ENCODE measurements around the gene SPRED3.
"Not testable (repeated sequence)": the region's sequence is repeated elsewhere in the genome, so short reads cannot be mapped to it uniquely, and the experiment has no call there.

SPRED3 gene

DNA sequence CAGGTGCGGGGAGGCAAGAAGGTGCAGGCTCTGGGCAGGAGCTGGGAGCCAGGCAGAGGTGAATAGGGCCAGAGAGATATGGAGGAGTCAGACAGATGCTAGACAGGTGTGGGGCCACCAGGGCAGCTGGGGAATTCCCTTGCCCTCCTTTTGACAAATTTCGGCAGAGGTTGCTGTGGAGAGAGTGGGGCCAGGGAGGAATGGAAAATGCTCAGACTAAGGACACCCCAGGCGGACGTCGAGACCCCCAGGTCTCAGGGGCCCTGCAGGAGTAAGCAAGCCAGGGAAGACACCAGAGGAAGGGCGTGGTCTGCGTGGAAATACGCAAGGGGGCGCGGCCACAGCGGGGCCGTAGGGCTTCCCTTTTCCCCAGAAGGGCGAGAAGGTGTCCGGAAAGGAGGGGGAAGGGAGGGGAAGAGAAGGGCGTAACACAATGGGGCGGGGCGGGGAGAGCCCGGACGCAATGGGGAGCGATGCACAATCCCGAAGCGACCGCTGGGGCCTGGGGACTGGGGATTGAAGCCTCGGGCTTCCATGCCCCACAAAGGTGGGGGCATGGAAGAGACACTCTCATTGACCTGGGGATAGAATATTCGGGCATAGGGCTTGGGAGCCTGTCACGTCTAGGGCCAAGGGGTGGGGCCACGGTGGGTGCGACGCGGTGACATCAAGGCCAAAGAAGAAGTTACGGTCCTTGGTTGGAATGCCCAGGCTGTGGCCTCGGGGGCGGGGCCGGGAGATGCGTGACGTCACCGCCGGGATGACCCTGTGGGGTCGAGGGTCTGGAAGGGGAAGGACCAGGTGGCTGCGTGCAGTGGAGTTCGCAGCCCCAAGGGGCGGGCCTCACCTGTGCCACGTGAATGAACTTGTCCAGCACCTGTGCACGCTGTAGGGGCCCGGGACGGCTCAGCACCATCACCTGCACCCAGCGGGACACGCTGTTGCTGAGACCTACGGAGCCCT lies 29.3 kb downstream of the SPRED3 start:
- DNase-seq (ENCODE audit: low spot score), result peak; percentile 87

DNA sequence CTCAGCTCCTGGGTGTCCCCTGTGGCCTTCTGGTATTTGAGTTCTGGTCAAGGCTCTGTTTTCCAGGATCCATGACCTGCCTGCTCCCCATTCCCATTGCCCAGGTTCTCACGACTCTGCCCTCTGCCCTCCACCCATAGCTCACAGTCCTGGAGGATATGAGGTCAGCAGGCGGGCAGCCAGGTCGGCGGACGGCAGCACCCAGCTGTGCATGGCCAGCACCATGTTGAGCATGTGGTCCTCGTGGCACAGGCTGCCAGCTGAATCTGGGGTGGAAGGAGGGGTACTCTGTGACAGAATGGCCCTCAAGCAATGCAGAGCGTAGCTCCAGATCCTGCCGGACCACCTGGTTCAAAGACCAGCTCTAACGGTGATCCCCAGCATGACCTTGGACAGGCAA lies 32.4 kb downstream of the SPRED3 start:
- no peak for DNase-seq (ENCODE audit: low spot score)

- DNase-seq (ENCODE audit: low spot score), result no peak
These were observed 33.4 kb downstream of the SPRED3 start for GRCh38 chr19:38421856-38422255.

- no peak for DNase-seq (ENCODE audit: low spot score)
These were observed 33.9 kb downstream of the SPRED3 start for GRCh38 chr19:38422438-38422837.

GRCh38 chr19:38424272-38424671 lies 35.8 kb downstream of the SPRED3 start:
- DNase-seq (ENCODE audit: low spot score), result no peak

DNA sequence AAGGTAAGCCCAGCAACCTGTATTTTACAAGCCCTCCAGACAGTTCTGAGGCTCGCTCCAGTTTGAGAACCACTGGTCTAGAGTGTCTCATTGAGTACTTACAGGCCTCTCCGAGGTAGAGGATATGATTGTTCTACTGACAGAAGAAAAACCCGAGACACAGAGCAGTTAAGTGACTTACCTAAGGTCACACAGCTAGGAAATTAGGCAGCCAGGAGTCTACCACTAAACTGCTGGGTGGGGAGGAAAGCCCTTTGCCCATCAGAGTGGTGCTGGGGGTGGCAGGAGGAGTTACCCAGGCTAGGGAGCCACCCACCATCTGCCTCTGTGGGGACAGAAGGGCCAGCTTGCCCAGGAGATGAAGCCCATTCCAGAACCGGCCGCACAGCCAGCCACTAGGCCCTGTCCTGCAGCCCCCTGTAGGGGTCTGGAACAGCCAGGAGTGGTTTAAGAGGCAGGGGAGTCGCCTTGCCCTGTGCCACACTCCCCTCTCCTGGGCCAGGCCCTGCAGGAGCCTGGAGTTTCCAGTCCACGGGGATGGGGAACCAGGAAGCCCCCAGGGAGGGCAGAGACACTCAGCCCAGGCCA lies 36.8 kb downstream of the SPRED3 start:
- no peak for DNase-seq (ENCODE audit: low spot score)

GRCh38 chr19:38425810-38426466 lies 37.4 kb downstream of the SPRED3 start, which contains the start of gene RASGRP4:
Gene RASGRP4, minus strand, starts transcription at chr19:38426219. Its CDS starts 128 bp downstream, at chr19:38426091.
- DNase-seq (ENCODE audit: low spot score), result no peak

- not testable (repeated sequence) for DNase-seq (ENCODE audit: low spot score)
These were observed 38.7 kb downstream of the SPRED3 start for GRCh38 chr19:38427035-38427677.

GRCh38 chr19:38429055-38429810 lies 40.7 kb downstream of the SPRED3 start:
- DNase-seq (ENCODE audit: low spot score), result no peak

DNA sequence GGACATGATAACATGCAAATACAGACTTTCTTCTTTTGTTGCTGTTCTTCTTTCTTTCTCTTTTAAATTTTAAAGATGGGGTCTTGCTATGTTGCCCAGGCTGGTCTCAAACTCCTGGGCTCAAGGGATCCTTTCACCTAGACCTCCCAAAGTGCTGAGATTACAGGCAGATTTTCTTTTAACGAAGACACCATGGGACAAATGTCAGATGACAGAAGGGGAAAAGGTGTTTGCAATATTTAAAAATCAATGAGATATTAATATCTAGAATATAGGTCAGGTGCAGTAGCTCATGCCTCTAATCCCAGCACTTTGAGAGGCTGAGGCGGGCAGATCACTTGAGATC lies 41.3 kb downstream of the SPRED3 start:
- no peak for DNase-seq (ENCODE audit: low spot score)

DNA sequence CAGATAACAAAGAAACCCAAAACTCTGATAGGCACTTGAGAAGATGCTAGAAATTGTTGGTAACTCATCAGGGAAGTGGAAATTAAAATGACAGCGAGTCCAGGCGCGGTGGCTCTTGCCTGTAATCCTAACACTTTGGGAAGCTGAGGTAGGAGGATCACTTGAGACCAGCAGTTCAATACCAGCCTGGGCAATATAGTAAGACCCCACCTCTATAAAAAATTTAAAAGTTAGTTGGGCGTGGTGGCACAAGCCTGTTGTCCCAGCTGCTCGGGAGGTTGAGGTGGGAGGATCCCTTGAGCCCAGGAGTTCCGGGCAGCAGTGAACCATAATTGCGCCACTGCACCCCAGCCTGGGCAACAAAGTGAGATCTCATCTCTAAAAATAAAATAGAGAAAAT lies 42.4 kb downstream of the SPRED3 start:
- no peak for DNase-seq (ENCODE audit: low spot score)

- peak; percentile 92 for DNase-seq (ENCODE audit: low spot score)
These were observed 44.8 kb downstream of the SPRED3 start, which contains the start of gene RYR1 for GRCh38 chr19:38433268-38433733. Gene RYR1, plus strand, starts transcription at chr19:38433691. Its CDS starts 139 bp downstream, at chr19:38433830.

DNA sequence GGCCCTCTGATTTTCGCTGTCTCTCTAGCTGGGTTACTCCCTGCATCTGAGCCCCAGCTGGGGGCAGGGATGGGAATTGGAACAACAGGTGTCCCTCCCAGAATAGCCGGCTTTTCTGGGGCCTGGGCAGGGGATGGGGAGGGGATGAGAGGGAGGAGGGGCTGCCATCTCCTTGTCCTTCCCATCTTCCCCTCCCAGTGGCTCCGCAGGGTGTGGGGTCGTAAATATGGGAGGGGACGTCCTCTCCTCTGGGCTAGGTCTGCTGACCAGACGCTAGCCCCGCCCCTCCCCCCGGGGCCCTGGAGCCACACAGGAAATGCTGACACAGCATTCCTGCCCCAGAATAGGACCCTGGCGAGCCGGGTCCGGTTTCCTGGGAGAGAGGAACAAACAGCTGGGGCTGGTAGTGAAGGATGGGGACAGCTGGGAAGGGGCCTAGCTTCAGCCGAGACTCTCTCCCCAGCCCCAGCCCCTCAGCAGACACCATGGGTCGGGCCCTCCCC lies 46.1 kb downstream of the SPRED3 start:
- peak; percentile 86 for DNase-seq (ENCODE audit: low spot score)

DNA sequence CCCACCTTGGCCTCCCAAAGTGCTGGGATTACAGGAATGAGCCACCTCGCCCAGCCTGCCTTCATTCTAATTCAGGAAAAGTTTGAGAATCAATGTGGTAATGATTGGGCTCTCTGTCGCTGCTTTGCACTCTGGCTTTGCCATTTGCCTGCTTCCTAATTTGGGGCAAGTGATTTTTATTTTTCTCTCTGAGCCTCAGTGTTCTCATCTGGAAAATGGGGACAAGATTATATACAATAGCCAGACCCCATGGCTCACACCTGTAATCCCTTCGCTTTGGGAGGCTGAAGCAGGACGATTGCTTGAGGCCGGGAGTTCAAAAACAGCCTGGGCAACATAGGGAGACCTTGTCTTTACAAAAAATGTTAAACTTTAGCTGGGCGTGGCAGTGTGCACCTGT lies 48.8 kb downstream of the SPRED3 start:
- no peak for DNase-seq (ENCODE audit: low spot score)

DNA sequence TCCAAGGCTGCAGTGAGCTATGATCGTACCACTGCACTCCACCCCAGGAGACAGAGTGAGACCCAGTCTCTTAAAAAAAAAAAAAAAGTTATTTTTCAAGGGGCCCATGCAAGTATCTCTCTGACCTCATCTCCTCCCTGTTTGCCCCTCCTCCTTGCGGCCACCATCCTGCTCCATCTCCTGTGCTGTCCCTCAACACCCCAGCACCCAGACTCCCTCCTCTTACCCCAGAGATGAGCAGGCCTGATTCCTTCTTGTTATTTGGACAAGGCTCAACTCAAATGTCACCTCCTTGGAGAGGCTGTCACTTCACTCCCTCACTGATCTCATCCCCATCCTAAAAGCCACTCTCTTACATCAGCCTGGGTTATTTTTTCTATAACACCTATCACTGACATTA lies 49.4 kb downstream of the SPRED3 start:
- DNase-seq (ENCODE audit: low spot score), result no peak

DNA sequence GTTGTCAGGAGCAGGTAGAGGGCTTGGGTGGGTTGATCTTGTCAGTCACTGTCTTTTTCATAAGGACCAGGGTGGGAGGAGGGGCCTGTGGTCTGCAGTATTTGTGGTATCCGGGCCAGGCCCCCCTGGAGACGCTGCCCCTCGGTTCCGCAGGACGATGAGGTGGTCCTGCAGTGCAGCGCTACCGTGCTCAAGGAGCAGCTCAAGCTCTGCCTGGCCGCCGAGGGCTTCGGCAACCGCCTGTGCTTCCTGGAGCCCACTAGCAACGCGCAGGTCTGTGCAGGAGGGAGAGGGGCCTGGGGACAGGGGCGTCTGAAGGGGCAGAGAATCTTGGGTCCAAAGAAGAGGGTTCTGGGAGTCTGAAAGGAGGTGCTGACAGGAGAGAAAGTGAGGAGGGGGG lies 52.1 kb downstream of the SPRED3 start:
- no peak for DNase-seq (ENCODE audit: low spot score)

- no peak for DNase-seq (ENCODE audit: low spot score)
These were observed 53.3 kb downstream of the SPRED3 start for GRCh38 chr19:38441657-38442348.

DNA sequence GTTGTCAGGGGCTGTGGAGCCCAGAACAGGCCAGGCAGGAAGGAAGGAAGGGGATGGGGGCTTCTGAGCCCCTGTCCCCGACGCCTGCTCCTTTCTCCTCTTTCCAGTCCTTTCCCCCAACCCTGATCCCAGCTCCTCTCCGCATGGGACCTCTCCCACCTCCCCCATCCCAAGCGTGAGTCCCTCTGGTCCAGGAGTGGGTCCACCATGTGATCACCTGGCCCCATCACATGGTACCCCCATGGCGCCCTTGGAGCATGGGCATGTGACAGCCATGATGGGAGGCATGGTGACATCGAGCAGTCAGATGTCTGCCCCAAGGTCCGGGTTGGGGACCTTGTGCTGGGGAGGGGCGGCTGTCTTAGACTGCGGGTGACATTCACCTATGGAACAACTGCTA lies 54.2 kb downstream of the SPRED3 start:
- no peak for DNase-seq (ENCODE audit: low spot score)

DNA sequence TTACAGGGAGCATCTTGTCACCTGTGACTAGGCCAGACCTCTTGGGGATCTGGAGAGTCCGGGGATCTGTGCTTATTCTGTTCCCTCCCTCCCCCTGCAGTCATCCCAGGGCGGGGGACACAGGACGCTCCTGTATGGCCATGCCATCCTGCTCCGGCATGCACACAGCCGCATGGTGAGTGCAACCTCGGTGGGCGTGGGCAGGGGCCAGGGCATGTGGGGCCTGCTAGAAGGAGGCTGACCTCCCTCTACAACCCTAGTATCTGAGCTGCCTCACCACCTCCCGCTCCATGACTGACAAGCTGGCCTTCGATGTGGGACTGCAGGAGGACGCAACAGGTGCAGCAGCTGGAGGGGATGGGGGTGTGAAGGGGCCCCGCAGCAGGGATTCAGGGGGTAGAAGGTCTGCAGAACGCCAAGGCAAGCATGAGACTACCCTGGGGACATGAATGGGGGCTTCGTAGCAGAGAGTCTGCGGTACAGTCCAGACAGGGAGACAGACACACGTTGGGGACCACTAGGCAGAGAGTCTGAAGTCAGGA lies 55.0 kb downstream of the SPRED3 start:
- DNase-seq (ENCODE audit: low spot score), result no peak

- DNase-seq (ENCODE audit: low spot score), result no peak
These were observed 55.5 kb downstream of the SPRED3 start for GRCh38 chr19:38444026-38444425.
